ENCODE measurements around the gene HOXB9.

DNA sequence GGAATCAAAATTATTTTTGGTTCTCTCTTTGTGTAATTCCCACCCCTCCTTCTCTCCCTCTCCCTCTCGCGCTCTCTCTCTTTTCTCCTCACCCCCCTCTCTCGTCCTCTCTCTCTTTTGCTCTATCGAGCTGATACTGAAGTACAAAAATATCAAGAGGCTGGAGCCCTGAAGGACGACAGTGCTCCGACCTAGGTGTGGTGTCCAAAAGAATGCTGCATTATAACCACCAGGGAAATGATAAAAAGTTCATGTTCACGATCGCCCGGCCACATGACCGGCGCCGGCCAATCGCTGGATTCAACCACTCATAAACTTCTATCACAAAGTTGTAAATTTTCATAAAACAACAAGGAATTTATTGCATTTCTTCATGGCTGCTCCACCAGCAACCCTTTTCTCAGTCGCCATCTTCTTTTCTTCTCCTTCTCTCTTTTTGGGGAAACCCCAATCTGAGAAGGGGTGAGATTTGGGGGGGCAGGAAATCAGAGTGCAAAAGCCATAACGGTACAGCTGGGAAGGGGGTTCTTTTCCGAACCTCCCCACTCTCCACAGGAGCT is 21.3 kb downstream of the HOXB9 start, which contains the start of gene HOXB6:
- TF ChIP-seq POLR2AphosphoS5 (IDR thresholded peaks at IDR 0.05; ENCODE audit: low read depth) (no peak), CTCF (IDR thresholded peaks at IDR 0.05; ENCODE audit: insufficient read depth, low read length) (no peak)
